ENCODE measurements around the gene TEAD1.

- TF ChIP-seq POLR2A (IDR thresholded peaks at IDR 0.05) (no peak), CTCF (IDR thresholded peaks at IDR 0.05) (no peak)
Measured at GRCh38 chr11:12800871-12801270, 126.7 kb downstream of the TEAD1 start.
